ENCODE data around the gene FRS3.

- TF ChIP-seq POLR2A (IDR thresholded peaks at IDR 0.05): no peak
- TF ChIP-seq, protein P1, sequence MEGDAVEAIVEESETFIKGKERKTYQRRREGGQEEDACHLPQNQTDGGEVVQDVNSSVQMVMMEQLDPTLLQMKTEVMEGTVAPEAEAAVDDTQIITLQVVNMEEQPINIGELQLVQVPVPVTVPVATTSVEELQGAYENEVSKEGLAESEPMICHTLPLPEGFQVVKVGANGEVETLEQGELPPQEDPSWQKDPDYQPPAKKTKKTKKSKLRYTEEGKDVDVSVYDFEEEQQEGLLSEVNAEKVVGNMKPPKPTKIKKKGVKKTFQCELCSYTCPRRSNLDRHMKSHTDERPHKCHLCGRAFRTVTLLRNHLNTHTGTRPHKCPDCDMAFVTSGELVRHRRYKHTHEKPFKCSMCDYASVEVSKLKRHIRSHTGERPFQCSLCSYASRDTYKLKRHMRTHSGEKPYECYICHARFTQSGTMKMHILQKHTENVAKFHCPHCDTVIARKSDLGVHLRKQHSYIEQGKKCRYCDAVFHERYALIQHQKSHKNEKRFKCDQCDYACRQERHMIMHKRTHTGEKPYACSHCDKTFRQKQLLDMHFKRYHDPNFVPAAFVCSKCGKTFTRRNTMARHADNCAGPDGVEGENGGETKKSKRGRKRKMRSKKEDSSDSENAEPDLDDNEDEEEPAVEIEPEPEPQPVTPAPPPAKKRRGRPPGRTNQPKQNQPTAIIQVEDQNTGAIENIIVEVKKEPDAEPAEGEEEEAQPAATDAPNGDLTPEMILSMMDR (IDR thresholded peaks at IDR 0.05): no peak
Measured at GRCh38 chr6:41757931-41758640, 21.6 kb downstream of the FRS3 start.

Data from heart left ventricle (tissue), 13 donors.